Renal pelvis (tissue), 12 donors: ENCODE results near the gene HOXB13. TPM values are rescaled to one million over a fixed set of nuclear protein-coding genes. Genes with fewer than 3 reads are reported as not detected.

Experiments
- DNase-seq: peaks from one replicate; pipeline ENCODE4 v3.0.0-alpha.2; 2013
- long read RNA-seq, 16 experiments: transcript quantifications; one replicate each; lab custom pipeline, GENCODE V29; 2026
- polyA plus RNA-seq, 3 donors: library from polyadenylated mRNA; unstranded; fragments of 120-200 nt; gene quantifications; one replicate each; pipeline ENCODE4 v1.2.1, GENCODE V29; 2013; ENCODE audit not compliant: insufficient read length in 3 of 3

The HOXB13 gene
- not detected for polyA plus RNA-seq
- long read RNA-seq, donor 1: 0 reads
- long read RNA-seq, donor 2: 0 reads
- long read RNA-seq, donor 3: 0 reads
- long read RNA-seq, donor 4: 0 reads
- long read RNA-seq, donor 5: 0 reads
- long read RNA-seq, donor 6: 0 reads
- long read RNA-seq, donor 7: 0 reads
- long read RNA-seq, donor 8: 0 reads
- long read RNA-seq, donor 9: 0 reads
- long read RNA-seq, donor 10: 0 reads
- long read RNA-seq, donor 11: 0 reads
- long read RNA-seq, donor 12: 0 reads
- long read RNA-seq, donor 13: 0 reads
- long read RNA-seq, donor 14: 0 reads
- long read RNA-seq, donor 15: 0 reads
- long read RNA-seq, donor 16: 0 reads

DNA sequence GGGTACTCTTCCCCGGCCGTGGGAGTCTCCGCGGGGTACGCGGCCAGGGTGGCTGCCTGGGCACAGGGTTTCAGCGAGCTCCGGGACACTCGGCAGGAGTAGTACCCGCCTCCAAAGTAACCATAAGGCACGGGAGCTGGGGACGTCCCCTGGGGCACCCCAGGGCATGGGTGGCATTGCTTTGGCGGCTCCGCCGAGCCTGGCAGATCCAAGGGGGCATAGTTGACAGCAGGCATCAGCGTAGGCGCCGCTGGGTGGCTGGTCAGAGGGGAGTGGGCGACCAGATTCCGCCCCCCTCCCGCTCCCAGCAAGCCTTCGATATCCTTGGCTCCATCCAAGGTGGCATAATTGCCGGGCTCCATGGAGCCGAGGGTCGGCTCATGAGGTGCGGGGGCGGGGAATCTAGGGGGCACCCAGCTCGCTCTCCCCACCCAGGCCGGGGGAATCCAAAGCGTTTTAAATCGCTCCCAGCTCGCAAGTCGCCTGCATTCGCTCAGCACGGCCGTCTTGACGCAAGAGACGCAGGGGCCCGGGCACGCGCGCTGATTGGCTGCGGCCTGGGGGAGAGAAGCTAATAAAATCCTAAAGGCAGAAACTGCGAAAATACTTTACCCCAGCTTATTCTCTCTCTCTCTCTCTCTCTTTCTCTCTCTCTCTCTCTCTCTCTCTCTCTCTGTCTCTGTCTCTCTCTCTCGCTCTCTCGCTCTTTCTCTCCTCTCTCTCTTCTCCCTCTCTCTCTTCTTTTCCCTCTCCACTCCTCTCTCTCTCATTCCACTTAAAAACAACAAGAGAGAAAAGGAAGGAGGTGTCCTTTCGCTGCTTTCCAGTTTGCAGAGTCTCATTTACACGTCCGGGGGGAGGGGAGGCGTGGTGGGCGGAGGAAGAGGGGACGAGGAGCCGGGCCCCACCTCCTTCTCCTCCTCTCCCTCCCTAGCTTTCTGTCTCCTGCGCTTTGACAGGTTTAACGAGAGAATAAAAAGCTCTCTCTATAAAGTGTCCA lies at the start of gene HOXB13:
Gene HOXB13 (minus strand): TSS at position 519 of the 1,000 bp plus-strand sequence. CDS start 157 bp downstream, at position 362.
- DNase-seq: no peak

DNA sequence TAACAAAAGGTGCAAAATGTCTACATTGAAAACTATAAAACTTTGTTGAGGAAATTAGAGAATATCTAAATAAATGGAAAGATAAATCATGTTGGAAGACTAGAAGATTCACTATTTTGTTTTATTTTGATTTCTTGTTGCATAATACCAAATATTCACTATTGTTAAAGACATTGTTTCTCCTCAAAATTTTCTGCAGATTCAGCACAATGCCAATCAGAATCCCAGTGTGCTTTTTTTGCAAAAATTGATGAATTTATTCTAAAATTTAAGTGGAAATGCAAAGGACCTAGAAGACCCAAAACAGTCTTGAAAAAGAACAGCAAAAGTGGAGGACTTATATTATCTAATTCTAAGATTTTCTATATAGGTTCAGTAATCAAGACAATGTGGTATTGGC lies 48.1 kb upstream of the HOXB13 start:
- DNase-seq: no peak

DNA sequence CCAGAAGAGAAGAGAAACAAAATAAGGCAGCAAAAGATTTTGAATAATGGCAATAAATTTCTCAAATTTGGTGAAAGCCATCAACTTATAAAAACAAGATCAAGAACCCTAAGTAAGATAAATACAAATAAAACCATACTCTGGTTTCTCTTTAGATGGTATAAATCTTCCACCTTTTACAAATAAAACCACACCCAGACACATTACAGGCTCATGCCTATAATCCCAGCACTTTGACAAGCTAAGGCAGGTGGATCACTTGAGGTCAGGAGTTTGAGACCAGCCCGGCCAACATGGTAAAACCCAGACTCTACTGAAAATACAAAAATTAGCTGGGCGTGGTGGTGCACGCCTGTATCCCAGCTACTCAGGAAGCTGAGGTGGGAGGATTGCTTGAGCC lies 44.7 kb upstream of the HOXB13 start:
- no peak for DNase-seq

DNA sequence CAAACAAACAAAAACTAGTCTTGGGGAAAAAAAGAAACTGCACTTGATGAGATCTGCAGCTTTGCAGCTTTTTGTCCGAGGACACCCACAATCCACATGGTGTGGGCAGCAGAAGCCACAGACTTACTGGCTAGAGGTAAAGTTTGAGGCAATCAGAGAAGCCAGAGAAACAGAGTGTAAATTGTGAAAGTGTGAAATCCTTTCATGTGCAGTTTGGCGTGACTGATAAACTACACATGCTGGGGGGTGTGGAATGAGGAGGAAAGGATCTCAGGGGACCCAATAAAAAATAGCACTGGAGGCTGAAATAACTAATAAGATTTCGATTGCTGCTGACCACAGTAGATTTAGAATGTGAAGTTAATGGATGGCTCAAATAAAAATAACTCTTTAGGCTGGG lies 42.4 kb upstream of the HOXB13 start:
- no peak for DNase-seq

DNA sequence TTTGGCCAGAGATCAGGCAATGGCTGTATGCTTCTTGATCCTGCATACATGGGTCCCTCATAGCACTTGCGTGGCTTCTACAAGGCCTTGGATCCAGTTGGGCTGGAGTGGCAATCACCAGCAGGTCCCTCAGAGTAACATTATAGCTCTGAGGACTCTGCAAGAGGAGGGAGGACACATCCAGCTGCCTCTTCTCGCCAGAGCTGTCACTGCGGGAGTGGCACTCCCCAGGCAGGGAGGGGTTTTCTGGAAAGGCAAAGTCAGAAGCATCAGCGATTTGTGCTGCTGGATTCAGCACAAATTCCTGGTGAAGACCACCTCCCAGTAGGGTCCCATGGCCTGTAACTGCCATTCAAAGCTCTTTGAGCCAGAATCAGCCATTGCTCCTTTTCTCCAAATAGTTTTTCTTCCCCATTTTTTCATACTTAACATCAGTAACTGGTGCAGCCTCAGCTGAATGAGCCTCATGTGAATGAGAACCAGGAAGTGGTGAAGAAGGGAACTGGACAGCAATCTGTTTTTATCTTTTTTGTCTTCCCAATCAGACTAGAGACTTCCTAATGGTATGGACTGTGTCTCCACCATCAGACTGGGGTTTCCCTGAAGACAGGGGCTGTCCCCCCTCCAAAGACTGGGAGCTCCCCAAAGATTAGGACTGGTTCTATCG lies 40.6 kb upstream of the HOXB13 start:
- DNase-seq: no peak

DNA sequence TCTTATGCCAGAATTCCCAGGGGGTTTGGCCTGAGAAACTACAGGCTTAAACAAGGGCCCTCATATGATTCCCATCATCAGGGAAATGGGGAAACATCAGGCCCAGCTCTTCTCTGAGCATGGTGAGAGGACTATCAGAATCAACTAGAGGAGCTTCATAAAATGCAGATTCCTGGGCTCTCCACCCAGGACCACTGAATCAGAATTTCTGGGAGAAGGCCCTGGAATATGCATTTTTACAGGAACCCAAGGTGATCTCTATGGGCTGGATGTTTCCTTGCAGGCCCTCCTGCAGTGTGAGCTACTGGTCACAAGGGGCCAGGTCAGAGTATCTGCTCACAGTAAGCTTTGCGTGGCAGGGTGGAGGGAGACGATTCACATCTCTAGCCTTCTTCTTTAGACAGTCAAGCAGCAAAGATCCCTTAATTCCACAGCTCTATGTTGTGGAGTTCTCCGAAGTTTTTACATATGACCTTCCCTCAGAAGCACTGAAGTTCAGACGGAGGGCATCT lies 38.8 kb upstream of the HOXB13 start:
- DNase-seq: no peak

DNA sequence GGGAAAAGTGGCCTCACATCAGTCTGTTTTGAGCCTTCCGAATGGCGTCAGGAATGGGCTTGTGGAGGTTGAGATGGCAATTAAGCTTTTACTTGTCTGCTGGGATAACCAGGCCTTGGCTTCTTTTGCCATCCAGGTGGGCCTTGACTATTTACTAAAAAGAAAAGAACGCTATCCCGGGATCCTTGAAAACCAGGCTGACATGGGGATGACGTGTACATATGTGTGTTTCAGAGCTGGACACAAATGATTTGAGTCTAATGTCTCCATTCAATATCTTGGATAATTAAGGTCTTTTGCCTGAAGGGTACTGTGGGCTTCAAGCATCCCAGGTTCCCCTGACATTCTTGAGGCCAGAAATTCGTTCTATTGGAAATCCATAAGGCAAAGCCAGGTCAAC lies 32.6 kb upstream of the HOXB13 start:
- no peak for DNase-seq

DNA sequence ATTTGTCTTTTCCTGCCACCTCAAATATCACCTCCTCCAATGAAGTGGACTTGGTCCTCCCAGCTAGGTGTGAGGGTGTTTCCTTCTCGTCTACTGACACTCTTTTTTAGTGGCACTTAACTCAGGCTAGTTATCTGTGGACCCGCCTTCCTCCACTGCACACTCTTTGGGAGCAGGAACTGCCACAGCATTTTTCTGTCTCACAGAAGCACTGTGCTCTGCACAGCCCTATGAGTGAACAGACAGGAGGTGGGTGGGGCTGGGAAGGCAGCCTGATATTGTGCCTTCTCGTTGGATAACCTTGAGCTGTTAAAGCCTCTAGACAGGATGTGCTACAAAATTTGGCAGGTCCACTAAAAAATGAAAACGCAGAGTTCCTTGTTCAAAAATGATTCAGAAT lies 31.9 kb upstream of the HOXB13 start:
- no peak for DNase-seq

DNA sequence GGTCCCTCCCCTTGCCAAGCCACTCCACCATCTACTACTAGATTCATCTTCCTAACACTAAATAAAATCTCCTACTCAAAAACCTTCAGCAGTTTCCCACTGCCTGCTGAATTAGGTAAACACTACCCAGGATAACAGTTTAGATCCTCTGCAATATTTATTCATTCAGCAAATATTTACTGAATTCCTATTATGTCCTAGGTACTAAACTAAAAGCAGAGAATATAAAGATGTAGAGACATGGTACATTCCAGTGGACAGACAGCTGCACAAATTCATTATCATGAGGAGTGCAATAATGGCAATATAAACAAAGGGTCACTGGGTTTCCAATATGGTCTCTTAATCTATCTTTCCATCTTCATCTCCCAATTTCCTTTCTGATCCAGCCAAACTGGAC lies 30.7 kb upstream of the HOXB13 start:
- DNase-seq: no peak

DNA sequence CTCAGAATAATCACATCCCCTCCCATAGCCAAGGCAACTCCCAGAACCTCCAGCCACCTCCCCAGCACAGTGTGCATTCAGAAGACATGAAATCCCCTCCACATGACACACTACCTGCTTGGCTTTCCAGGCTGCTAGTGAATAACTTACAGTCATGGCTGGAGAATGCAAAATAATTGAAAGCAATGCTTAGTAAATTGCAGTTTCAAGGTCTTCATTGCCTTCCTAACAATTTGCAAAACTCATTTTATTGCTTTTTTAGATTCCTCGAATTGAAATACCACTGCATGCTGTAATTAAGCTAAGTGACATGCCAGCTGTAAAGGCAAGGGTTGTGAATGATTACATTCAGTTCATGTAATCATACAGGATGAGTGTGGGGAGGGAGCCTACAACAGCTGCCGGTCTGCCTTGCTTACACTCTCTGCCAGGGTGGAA lies 29.0 kb upstream of the HOXB13 start:
- no peak for DNase-seq

DNA sequence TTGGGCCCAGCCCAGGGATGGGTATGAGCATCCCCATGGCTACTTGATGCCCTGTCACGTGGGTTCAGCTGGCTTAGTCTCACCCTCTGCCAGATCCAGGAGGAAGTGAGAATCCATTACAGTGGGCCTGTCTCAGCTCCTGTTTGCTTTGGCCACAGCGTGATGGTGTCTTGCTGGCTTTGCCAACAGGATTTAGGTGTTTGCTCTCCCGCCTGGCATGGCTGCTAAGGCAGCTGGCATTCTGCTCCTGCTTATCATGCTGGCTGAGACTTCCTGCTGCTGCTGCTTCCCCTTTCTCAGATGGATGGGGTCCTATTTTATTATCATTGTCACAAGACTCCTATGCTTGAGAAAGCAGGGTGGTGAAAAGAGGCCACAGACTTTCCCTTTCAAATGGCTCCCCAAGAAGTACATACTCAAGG lies 28.3 kb upstream of the HOXB13 start:
- no peak for DNase-seq

DNA sequence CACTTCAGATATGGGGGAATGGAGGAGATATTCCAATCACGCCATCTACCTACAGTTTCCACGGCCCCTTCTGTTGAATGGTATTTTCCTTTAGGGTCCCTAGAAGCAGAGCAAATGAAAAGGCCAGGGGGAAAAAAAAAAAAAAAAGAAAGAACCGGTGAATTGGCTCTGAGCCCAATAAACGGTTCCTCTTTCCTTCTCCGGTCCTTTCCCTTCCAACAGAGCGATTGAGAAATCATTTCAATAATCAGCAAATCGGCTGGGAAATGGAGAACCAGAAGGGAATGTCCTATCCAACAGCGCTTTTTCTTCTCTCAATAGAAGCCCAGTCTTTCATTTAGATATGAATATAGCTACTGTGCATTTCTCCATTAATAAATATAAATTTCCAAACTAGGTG lies 26.8 kb upstream of the HOXB13 start:
- DNase-seq: no peak

DNA sequence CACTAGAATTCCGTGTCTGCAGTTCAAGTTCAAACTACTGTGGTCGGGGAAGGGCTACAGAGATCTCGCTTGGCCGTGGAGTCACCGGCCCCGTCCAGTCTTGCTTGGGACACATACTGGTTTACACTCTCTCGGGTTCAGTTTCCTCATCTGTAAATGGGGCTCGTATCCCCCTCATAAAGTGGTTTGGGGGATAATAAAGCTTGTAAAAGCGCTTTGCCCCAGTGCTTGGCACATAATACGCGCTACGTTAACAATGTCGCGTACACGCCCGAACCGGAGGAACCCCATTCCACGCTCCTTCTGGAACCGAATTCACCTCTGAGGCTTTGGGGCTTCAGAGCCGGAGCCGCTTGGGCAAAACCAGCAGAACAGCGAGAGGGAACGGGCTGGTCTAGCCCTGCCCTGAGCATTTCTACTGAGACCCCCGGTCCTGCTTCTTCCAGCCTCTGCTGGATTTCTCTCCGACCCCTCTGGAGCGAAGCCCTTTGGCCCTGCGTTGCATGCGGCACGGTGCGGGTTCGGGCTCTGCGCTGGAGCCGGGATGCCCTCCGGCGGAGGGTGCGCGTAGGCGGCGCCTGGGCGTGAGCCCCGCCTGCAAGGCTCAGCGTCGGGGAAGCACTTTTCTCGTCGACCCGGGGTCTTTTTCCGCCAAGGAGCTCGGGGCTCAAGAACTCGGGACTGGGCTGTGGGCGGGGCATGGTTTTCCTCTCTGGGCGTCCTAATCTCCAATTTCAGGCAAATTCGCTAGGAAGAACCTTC lies 26.1 kb upstream of the HOXB13 start:
- no peak for DNase-seq

DNA sequence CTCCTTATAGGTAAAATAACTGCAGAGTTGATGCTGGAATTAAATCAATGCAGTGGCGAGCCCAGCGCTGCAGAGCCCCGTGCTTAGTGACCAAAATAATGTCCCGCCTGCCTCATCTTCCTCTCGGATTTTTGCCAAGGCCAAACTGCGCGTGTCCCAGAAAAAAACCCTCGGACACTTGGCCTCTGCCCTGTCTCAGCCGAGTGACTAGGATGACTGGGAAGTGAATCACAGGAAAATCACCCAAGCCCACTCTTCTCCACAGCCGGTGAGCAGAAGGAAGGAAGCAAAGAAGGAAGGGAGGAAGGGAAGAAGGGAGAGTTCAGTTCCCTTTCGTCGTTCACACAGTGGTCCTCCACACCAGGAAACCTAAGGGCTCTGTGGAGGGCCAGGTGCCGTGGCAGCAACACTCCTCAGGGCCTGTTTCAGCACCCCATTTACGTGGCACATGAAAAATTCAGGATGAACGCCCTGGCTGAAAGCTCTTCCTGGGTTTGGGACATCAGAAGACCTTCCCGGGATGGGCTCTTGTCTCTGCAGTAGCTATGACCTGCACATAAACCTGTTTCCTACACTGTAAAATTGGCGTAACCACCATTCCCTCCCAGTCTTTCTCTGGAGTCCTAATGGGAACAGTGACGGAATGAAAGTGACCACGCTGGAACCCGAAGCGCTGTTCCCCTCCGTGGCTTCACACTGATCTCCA lies 25.4 kb upstream of the HOXB13 start:
- no peak for DNase-seq

DNA sequence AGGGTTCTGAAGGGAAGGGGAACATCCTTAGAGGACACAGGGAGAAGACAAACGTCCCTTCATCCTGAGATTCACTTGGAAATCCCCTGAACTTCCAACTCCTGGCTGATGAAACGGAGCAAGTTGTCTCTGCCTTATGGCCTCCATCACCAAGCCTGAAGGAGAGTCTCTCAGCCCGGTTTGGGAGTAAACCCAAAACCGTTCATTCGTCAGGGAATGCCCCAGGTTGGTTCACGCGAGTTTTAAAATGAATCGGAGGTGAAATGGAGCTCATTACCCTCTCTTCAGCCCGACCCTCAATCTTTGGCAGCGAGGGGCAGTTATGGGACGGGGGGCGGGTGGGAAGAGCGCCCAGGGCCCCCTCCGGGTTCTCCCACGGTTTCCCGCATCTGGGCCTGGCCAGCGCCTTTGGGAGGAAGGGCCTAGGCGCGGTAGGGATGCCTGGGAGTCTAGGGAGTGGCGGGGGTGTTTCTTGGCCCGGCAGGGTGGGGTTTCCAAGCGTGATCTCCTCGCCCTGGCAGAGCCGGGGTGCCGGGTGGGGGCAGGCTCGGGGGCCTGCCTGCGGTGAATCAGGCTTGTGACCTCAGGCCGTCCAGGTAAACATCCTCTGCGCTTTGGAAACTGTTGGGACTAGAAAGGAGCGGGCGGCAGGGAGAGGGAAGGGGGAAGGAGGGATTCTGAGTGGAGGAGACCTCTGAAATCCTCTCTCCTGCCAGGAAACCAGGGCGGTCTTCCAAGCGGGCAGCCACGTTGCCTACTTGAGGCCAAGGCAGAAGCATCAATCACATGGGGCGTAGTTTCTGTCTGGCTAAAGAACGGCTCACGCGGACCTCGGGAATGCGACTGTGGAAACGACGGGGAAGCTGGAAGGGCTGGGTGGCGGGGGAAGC lies 24.1 kb upstream of the HOXB13 start:
- no peak for DNase-seq

DNA sequence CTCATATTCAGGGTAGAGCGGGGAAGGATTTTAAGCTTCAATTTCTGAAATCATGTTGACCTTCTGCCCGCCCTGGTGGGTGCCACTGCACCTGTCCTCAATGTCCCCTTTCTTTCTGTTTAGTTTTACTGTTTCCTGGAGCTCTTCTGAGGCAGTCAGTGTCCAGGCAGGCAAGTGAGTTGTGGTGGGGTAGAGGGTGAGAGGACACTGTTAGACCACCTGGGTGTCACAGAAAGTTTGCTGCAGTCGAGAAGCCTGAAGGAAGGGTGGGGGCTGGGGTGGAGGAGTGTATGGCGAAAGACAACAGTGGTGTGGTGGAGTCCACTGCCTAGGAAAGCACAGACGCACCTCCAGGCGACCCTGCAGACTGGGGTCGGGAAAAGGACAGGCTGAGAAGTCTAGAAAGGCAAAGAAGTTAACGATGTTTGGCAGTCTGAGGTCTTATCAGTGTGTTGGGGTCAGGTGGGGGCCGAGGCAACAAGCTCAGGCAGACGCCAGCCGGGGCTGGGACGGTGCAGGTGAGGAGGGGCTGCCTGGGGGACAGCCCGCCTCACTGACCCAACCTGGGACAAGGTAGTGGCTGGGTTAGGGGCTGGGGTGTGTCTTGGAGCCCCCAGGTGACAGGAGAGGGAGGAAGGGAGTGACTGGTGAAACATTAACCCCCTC lies 23.3 kb upstream of the HOXB13 start:
- DNase-seq: no peak

DNA sequence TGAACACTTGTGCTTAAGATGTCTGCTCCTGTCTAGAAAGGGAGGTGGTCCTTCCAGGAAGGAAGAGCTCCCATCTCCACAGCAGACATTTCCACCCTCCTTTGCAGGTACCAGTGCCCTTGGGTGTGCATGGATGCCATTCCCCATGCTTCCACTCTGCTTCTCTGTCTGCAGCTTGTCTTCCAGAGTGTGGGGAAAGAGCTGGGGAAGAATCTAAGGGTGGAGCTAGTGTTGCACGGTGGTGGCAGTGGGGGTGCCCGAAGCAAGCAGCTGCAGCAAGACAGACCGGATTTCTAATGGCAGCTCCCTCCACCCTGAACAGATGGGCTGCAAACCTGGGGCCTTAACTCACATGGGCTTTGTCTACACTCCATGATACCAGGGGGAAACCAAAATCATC lies 22.6 kb upstream of the HOXB13 start:
- no peak for DNase-seq

DNA sequence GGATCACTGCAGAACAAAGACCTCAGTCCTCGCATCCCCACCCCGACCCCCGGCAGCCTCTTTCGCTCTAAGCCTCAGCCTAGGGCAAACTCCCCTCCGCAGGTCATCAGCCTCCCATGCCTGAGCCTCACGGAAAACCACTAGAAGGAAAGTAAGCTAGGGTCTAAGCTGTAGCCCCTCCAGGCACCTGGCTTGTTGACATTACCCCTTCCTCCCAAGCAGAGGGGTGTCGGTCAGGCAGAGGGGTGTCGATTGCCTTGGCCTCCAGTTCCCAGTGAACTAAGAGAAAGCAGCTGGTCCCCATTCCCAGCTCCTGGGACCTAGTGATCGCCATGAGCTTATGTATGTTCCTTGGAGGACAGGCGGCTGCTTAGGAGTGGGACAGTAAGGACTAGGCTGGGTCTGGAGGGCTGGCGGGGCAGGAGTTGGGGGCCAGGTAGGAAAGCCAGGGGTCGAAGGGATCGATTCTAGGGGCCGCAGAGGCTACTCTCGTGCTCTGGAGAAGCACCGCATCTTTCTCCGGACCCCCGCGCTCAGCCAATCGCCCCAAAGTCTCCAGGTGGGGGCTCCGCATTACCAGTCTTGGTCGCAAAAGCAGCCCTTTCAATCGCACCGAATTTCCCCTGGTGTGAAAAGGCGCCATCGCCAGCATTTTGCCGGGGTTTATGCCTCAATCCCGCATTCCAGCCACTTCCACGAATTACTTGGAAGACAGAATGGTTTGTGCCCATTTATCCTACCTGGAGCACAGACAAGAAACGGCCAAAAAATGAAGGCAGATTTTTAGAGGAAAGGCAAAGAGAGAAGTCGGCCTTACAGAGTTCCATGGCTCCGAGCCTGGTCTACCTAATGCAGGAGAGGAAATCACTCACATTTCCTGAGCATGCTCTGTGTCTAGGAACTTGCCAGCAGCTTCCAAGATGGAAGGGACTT lies 21.3 kb upstream of the HOXB13 start:
- DNase-seq: no peak
